ENCODE data around the gene BCAS1. TPM values are rescaled to one million over a fixed set of nuclear protein-coding genes. Genes with fewer than 3 reads are reported as not detected.

Gene BCAS1
- total RNA-seq, 2 donors from 2014 or later, result not detected

DNA sequence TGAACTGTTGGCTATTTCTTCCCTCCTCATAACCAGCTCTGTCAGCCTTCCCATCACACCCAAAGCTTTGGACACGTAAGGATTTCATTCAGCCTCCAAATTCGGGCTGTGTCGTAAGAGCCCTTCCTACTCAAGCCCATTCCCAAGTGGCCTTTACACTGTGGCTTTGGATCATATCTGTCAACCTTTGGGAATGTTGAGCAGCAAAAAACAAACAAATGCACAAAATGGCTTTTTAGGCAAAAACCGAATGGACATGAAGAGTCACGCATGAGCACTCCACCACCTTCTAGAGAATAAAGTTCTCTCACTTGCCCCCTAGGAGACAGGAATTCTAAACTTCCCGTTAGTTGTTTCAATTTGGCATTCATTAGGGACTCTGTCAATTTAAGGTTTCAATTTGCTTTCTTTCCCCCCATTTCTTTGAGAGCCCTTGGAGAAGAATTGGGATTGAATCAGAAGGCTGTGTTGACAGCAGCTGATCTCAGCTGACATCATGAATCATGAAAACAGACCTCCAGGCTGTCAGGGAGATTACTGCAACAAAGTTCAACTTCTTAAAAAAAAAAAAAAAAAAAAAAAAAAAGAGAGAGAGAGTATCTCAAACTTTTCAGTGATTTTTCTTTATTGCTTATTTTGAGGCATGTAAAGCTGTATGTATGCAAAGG, 110.3 kb downstream of the BCAS1 start:
- no peaks in the 10 kb centered on the region for H3K4me1 Mint-ChIP-seq (ENCODE audit: low read depth)

DNA sequence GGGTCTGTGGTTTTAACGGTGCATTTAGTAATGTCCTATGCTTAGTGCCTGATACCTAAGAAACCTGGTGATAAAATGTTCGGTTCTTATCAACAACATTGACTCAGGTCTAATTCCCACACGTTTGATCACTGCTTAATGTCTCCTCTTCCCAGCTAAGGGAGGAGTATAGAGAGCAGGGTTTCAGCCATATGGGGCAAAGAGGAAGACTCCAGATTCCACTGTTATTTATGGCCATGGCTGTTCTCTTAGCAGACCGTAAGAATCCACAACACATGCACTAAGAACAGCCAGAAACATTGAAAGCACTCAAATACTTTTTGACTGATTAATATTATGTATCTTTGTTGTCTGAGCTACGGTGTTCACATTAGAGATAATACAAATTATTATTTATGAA, 112.1 kb downstream of the BCAS1 start:
- DNase-seq (no peak), ATAC-seq (replicated peaks in 1 of 2) (no peak)
- H3K4me1 Mint-ChIP-seq (ENCODE audit: low read depth), result no peaks in the 10 kb centered on the region
- H3K27ac Mint-ChIP-seq, result no peak overlapping the region
- peaks cover 14% of the 10 kb centered on the region for H3K27me3 Mint-ChIP-seq (ENCODE audit: low read depth)
- no peak overlapping the region for H3K4me3 Mint-ChIP-seq
- H3K9me3 Mint-ChIP-seq, result peaks cover 1 to 2% of the 10 kb centered on the region in 2 donors
- H3K36me3 Mint-ChIP-seq (ENCODE audit: insufficient read depth in 2 of 2), result peaks cover 2% of the 10 kb centered on the region in 2 donors

More for the DNA sequence above, 110.3 kb downstream of the BCAS1 start:
- H3K36me3 Mint-ChIP-seq (ENCODE audit: insufficient read depth in 2 of 2), result no peaks in the 10 kb centered on the region
- H3K4me3 Mint-ChIP-seq, result no peak overlapping the region
- ATAC-seq (replicated peaks in 1 of 2) (no peak), DNase-seq (no peak)
- H3K9me3 Mint-ChIP-seq, result no peaks in the 10 kb centered on the region
- H3K27me3 Mint-ChIP-seq (ENCODE audit: low read depth), result peaks cover 14% of the 10 kb centered on the region
- H3K27ac Mint-ChIP-seq, result no peak overlapping the region

DNA sequence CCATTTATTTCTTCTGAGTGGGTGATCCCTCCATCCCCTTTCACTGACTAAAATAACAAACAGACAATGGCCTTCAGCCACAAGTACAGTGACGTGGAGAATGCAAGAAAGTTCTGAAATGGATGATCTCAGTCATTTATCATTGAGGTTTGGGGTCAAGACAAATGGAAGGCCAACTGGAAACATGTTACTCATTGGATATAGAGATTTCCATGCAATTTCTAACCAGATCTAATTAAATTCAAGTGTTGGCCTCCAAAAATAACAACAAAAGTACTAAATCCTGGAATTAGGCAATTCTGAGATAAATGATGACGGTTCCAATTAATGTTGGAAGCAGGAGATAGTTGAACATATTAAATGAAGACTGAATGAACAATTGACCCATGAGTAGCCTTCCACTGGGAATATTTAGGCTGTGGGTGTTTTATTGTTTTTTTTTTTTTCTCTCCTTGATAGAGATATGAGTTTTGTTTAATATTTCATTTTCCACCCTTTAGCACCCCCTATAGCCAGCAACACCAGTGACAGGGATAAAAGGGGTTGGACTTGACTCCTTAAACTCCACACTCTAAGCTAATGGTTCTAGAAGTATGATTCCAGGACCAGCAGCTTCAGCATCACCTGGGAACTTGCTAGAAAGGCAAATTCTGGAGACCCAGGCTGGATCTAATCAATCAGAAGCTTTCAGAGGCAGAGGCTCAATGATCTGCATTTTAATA, 112.8 kb downstream of the BCAS1 start:
- no peak for ATAC-seq (replicated peaks in 1 of 2)
- no peak for DNase-seq
- Mint-ChIP-seq H3K4me3 (no peak overlapping the region), H3K27ac (no peak overlapping the region), H3K36me3 (ENCODE audit: insufficient read depth in 2 of 2) (peaks cover 2 to 4% of the 10 kb centered on the region in 2 donors), H3K4me1 (ENCODE audit: low read depth) (no peaks in the 10 kb centered on the region), H3K9me3 (peaks cover 1 to 2% of the 10 kb centered on the region in 2 donors), H3K27me3 (ENCODE audit: low read depth) (peaks cover 14% of the 10 kb centered on the region)

DNA sequence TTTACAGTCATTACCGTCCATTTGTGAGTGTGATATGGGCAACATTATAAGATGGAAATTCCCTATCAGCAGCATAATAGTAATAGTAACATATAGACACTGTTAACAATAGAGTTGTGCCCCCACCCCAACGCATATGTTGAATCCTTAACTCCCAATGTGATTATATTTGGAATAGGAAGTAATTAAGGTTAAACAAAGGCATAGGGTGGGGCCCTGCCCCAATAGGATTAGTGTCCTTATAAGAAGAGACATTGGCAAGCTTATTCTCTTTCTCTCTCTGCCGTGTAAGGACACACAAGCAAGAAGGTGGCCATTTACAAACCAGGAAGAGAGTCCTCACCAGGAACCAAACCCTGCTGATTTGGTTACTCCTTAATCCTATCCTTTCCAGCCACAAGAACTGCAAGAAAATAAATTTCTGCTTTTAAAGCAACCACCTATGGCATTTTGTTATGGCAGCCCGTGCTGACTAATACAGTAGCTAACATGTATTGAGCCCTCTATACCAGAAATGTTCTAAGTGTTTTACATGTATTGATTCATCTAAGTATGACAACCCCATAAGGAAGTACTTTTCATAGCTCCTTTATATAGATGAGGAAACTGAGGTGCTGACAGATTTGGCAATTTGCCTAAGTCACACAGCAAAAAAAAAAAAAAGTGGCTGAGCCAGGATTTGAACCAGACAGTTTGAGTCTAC, 114.2 kb downstream of the BCAS1 start:
- Mint-ChIP-seq H3K4me1 (ENCODE audit: low read depth) (no peaks in the 10 kb centered on the region), H3K27me3 (ENCODE audit: low read depth) (peaks cover 14% of the 10 kb centered on the region), H3K4me3 (no peak overlapping the region), H3K27ac (no peak overlapping the region), H3K36me3 (ENCODE audit: insufficient read depth in 2 of 2) (peaks cover 2 to 10% of the 10 kb centered on the region in 2 donors), H3K9me3 (peaks cover 4% of the 10 kb centered on the region in 2 donors)
- DNase-seq, result no peak
- ATAC-seq (replicated peaks in 1 of 2), result no peak

DNA sequence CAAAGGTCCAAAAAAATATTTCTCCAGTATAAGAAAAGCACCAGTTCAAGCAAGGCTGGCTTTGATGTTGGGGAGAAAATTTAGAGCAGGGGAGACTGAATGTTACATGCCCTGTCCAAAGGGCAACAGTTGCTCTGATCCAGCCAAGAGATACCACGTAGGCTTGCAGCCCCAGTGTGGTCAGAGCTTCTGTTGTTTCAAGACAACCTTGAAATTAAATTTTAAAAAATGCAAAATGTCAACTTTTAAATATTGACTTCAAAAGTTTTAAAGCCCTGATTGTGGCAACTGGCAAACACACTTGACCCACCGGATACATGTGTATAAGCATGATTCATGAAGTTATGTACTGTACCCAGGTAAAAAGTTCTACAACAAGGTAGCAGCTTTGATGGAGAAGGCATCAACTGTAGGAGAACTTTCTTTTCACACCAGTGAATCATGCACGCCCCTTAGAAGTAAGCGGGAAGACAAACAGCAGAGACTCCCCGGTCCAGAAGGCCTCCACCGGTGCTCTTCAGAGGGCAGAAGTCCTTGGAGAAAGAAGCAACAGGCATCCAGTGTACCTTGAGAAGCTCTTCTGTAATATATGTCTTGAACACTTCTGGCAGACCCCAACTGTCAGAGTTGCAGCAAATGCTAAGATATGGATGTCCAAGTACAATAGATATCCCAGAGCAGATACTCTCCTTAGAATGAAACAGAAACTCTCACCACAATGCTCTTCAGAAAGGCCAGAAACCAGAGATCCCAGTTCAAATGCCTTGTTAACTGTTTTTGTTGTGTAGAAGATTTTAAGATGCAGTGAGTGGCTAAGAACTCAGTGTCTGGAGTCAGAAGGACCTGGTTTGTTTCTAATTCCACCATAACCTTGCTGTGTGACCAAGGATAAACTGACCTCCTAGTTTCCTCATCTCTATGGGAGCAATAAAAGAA, 115.4 kb downstream of the BCAS1 start:
- Mint-ChIP-seq H3K4me3 (no peak overlapping the region), H3K27ac (no peak overlapping the region), H3K27me3 (ENCODE audit: low read depth) (peaks cover 7% of the 10 kb centered on the region), H3K4me1 (ENCODE audit: low read depth) (peaks cover 7% of the 10 kb centered on the region), H3K36me3 (ENCODE audit: insufficient read depth in 2 of 2) (peaks cover 2 to 11% of the 10 kb centered on the region in 2 donors), H3K9me3 (peaks cover 4% of the 10 kb centered on the region in 2 donors)
- DNase-seq (no peak), ATAC-seq (replicated peaks in 1 of 2) (no peak)

DNA sequence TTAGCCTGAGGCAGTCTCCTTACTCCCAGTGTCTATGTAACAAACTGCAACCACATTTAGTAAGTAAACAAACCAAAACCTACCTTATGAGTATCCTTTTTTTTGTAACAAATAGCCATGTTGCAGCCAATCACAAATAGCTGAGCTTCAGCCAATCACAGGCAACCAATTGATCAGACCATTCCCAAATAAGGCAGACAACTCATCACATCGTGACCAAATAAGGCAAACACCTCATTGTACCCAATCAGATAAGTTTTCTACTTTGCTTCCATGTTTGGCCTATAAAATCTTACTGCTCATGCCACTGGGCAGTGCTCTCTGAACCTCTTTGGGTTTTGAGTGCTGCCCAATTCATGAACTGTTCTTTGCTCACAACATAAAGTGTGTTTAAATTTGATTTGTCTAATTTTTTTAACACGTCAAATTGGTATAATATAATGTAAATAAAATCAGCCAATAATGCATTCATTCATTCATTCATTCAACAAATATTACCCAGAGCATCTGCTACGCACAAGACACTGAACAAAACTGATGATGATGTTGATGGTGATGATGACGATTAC, 117.8 kb downstream of the BCAS1 start:
- Mint-ChIP-seq H3K27ac (no peak overlapping the region), H3K4me1 (ENCODE audit: low read depth) (peaks cover 30% of the 10 kb centered on the region)

GRCh38 chr20:53950578-53950977, 119.8 kb downstream of the BCAS1 start:
- Mint-ChIP-seq H3K4me3 (peak overlapping the region; percentile 4 to 76), H3K27me3 (ENCODE audit: low read depth) (no peaks in the 10 kb centered on the region), H3K4me1 (ENCODE audit: low read depth) (peaks cover 30% of the 10 kb centered on the region), H3K9me3 (peaks cover 4% of the 10 kb centered on the region in 2 donors), H3K27ac (no peak overlapping the region), H3K36me3 (ENCODE audit: insufficient read depth in 2 of 2) (peaks cover 2 to 11% of the 10 kb centered on the region in 2 donors)
- no peak for ATAC-seq (replicated peaks in 1 of 2)
- DNase-seq, result no peak

More for the DNA sequence above, 117.8 kb downstream of the BCAS1 start:
- peaks cover 2 to 11% of the 10 kb centered on the region in 2 donors for H3K36me3 Mint-ChIP-seq (ENCODE audit: insufficient read depth in 2 of 2)
- DNase-seq (no peak), ATAC-seq (replicated peaks in 1 of 2) (no peak)
- H3K4me3 Mint-ChIP-seq, result no peak overlapping the region
- peaks cover 4% of the 10 kb centered on the region in 2 donors for H3K9me3 Mint-ChIP-seq
- no peaks in the 10 kb centered on the region for H3K27me3 Mint-ChIP-seq (ENCODE audit: low read depth)

DNA sequence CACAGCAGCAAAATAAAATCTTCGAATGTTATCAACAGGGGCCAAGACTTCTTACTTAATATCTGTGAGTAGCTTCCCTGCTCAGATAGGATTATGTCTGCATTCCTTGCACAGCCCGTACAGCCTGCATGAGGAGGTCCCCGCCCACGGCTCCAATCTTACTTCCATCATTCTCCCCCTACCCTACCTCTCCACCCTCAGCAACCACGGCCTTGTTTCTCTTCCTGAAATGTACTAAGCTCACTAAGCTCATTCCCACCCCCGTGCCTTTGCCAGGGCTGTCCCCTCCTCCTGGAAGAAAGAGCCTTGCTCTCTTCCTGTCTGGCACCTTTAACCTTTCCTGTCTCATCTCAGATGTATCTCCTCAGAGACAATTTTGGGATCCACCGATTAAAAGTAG, 120.4 kb downstream of the BCAS1 start:
- Mint-ChIP-seq H3K4me3 (peak overlapping the region; percentile 4 to 76), H3K27me3 (ENCODE audit: low read depth) (no peaks in the 10 kb centered on the region)
- no peak for ATAC-seq (replicated peaks in 1 of 2)

DNA sequence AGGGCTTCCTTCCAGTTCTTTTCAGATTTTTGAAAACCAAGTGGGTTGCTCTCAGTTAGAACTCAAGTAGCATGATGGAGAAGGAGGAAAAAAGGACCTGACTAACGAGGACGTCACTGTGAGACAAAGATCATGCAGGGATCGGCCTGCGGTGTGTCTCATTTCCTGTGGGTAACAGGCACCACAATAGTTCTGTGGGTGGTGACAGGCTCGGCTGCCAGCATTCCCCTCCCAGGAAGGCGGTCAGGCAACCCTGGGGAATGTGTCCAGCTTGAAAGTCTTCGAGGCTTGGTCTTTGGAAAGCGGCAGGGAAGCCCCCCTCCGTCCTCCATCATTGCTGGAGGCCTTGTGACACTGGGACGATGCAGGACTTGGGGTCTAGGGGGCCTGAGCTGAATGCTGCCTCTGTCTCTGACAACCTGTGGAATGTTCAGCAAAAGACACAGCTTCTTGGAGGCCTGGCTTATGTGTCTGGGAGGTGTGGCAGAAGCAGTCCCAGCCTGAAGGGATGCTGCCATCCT, 121.0 kb downstream of the BCAS1 start:
- Mint-ChIP-seq H3K4me3 (peak overlapping the region; percentile 76 to 92), H3K36me3 (ENCODE audit: insufficient read depth in 2 of 2) (peaks cover 2 to 11% of the 10 kb centered on the region in 2 donors), H3K9me3 (peaks cover 4% of the 10 kb centered on the region in 2 donors), H3K4me1 (ENCODE audit: low read depth) (peaks cover 33% of the 10 kb centered on the region), H3K27ac (peak overlapping the region; percentile 91), H3K27me3 (ENCODE audit: low read depth) (no peaks in the 10 kb centered on the region)
- DNase-seq, result peak; percentile 82
- ATAC-seq (replicated peaks in 1 of 2), result peak; percentile 93 to 97

More for the DNA sequence above, 120.4 kb downstream of the BCAS1 start:
- peaks cover 4% of the 10 kb centered on the region in 2 donors for H3K9me3 Mint-ChIP-seq
- H3K27ac Mint-ChIP-seq, result no peak overlapping the region
- peaks cover 2 to 11% of the 10 kb centered on the region in 2 donors for H3K36me3 Mint-ChIP-seq (ENCODE audit: insufficient read depth in 2 of 2)
- no peak for DNase-seq
- H3K4me1 Mint-ChIP-seq (ENCODE audit: low read depth), result peaks cover 30% of the 10 kb centered on the region

DNA sequence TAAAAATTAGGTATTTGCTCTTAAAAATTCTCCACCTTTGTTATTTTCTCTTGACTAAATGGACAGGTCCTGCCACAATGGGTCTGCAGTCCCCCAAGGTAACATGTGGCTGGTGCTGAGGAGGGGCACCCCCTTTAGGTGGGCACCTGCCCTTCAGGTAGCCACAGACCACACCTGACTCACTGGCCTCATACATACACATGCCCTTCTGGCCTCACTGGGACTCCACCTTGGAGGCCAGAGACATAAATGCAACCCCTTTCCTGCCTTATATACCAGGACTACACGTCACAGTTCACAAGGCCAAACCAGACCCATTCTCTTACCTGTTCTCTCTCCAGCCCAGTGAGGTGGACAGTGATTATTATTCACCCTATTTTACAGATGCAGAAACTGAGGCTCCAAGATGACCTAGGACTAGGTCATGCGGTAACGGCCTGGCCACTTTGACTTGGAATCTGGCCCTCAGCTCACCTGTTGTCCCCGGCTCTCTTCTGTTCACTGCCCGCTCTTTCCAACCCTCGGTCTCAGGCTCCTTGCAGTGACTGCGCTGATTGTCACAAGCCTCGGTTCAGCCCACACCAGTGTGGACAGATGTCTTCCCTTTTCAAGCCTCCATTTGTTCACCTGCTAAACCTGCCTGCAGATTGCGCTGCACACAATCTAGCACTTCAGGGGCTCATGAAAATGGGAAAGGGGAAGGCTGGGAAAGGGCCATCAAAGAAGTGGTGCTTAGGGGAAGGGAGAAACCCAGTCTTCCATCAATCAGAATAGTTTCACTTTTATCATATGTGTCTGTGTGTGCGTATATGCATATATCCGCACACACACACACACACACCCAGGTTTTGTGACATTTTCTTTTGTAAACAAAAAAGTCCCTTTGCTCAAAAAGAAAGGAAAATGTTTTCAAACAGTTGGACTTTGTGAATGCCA, 121.7 kb downstream of the BCAS1 start:
- Mint-ChIP-seq H3K27ac (peak overlapping the region; percentile 91), H3K27me3 (ENCODE audit: low read depth) (no peaks in the 10 kb centered on the region), H3K9me3 (peaks cover 4% of the 10 kb centered on the region in 2 donors), H3K36me3 (ENCODE audit: insufficient read depth in 2 of 2) (peaks cover 2 to 11% of the 10 kb centered on the region in 2 donors), H3K4me1 (ENCODE audit: low read depth) (peaks cover 41% of the 10 kb centered on the region), H3K4me3 (peak overlapping the region; percentile 76 to 92)
- DNase-seq (peak in 1 of 2 donors; percentile 28), ATAC-seq (replicated peaks in 1 of 2) (peak; percentile 63 to 66)

- no peak overlapping the region for H3K4me3 Mint-ChIP-seq
- no peak overlapping the region for H3K27ac Mint-ChIP-seq
Observed at GRCh38 chr20:53947501-53948195, 122.7 kb downstream of the BCAS1 start.

More at GRCh38 chr20:53947501-53948195, 122.7 kb downstream of the BCAS1 start:
- H3K9me3 Mint-ChIP-seq, result peaks cover 2% of the 10 kb centered on the region in 2 donors
- no peaks in the 10 kb centered on the region for H3K27me3 Mint-ChIP-seq (ENCODE audit: low read depth)
- DNase-seq, result no peak
- peaks cover 45% of the 10 kb centered on the region for H3K4me1 Mint-ChIP-seq (ENCODE audit: low read depth)
- no peak for ATAC-seq (replicated peaks in 1 of 2)
- peaks cover 0 to 7% of the 10 kb centered on the region in 2 donors for H3K36me3 Mint-ChIP-seq (ENCODE audit: insufficient read depth in 2 of 2)

All from activated T-cell treated with anti-CD3 and anti-CD28 coated beads, Interleukin-2, amount 50 U/mL, for 72 hours (primary cell).